HEK293 (cell line): Measurements from ENCODE around the gene TLE2.
"Not testable (repeated sequence)": the region's sequence is repeated elsewhere in the genome, so short reads cannot be mapped to it uniquely, and the experiment has no call there.

Experiments
- CTCF ChIA-PET: fragments of 350-600 bp; formaldehyde crosslinking; extraction: SDS; loops from one replicate; lab custom pipeline; 2021; ENCODE audit warnings: antibody characterized with exemption; lab: Yijun Ruan, JAX
- POLR2A ChIA-PET: fragments of 300-600 bp; formaldehyde crosslinking; extraction: SDS; loops from one replicate; lab custom pipeline; 2020; ENCODE audit warnings: antibody characterized with exemption, inconsistent platforms; lab: Yijun Ruan, JAX
- H3K27ac ChIP-seq: fragments of 200-500 bp; sonication (Bioruptor generic); 2 replicates; pipeline ENCODE4 v1.5.1; 2014; ENCODE audit warnings: low read depth, low read length, control low read depth, inconsistent platforms; ENCODE audit errors: extremely low read depth
- H3K36me3 ChIP-seq, 2 experiments: fragments of 200-500 bp in 1 of 2; sonication (Bioruptor generic) in 1 of 2; 1 replicate in 1 of 2; 2 replicates in 1 of 2; pipeline ENCODE4 v1.5.1; 2014 to 2017; ENCODE audit warnings: inconsistent platforms in 2 of 2, low read length in 2 of 2; ENCODE audit not compliant: control insufficient read depth in 2 of 2, insufficient read depth in 1 of 2
- H3K4me1 ChIP-seq: fragments of 200-500 bp; sonication (Bioruptor generic); 2 replicates; pipeline ENCODE4 v1.5.1; 2014; ENCODE audit warnings: mild to moderate bottlenecking, low read length, inconsistent platforms; ENCODE audit not compliant: control insufficient read depth, insufficient read depth
- H3K4me3 ChIP-seq: 2 replicates; pipeline ENCODE4 v1.5.1; 2011; ENCODE audit warnings: low read depth, mild to moderate bottlenecking, control low read depth, low read length, moderate library complexity
- H3K9me3 ChIP-seq: fragments of 200-500 bp; sonication (Bioruptor generic); 2 replicates; pipeline ENCODE4 v1.5.1; 2014; ENCODE audit warnings: low read depth, low read length, inconsistent platforms; ENCODE audit not compliant: control insufficient read depth, insufficient read depth
- KLF1 ChIP-seq: fragments of 450-650 bp; formaldehyde crosslinking; IDR thresholded peaks from 2 replicates; pipeline ENCODE4 v1.5.1; 2016; ENCODE audit warnings: missing biosample characterization, missing genetic modification characterization
- KLF7 ChIP-seq: fragments of 450-650 bp; formaldehyde crosslinking; IDR thresholded peaks from 2 replicates; pipeline ENCODE4 v1.5.1; 2016; ENCODE audit warnings: missing biosample characterization, missing genetic modification characterization, borderline replicate concordance
- KLF9 ChIP-seq: fragments of 450-650 bp; formaldehyde crosslinking; IDR thresholded peaks from 2 replicates; pipeline ENCODE4 v1.5.1; 2016; ENCODE audit warnings: missing biosample characterization, missing genetic modification characterization, low read depth
- TCF7L2 ChIP-seq: IDR thresholded peaks from 2 replicates; pipeline ENCODE4 v1.6.1; 2011; ENCODE audit warnings: low read depth, mild to moderate bottlenecking, inconsistent platforms, low read length, moderate library complexity, borderline replicate concordance
- ZBTB1 ChIP-seq: fragments of 450-650 bp; formaldehyde crosslinking; IDR thresholded peaks from 2 replicates; pipeline ENCODE4 v1.5.1; 2016; ENCODE audit warnings: missing biosample characterization, missing genetic modification characterization
- ZFP3 ChIP-seq: fragments of 450-650 bp; formaldehyde crosslinking; IDR thresholded peaks from 2 replicates; pipeline ENCODE4 v1.5.1; 2016; ENCODE audit warnings: low read depth, missing biosample characterization, missing genetic modification characterization
- ZNF121 ChIP-seq: fragments of 450-650 bp; formaldehyde crosslinking; IDR thresholded peaks from 2 replicates; pipeline ENCODE4 v1.5.1; 2016; ENCODE audit warnings: missing biosample characterization, missing genetic modification characterization
- ZNF155 ChIP-seq: fragments of 450-650 bp; formaldehyde crosslinking; IDR thresholded peaks from 2 replicates; pipeline ENCODE4 v1.5.1; 2016; ENCODE audit warnings: missing biosample characterization, missing genetic modification characterization
- ZNF324 ChIP-seq: fragments of 450-650 bp; formaldehyde crosslinking; IDR thresholded peaks from 2 replicates; pipeline ENCODE4 v1.5.1; 2016; ENCODE audit warnings: missing biosample characterization, missing genetic modification characterization
- ZNF76 ChIP-seq: fragments of 450-650 bp; formaldehyde crosslinking; IDR thresholded peaks from 2 replicates; pipeline ENCODE4; 2016; ENCODE audit warnings: low read depth, missing biosample characterization, missing genetic modification characterization, borderline replicate concordance
- ZNF843 ChIP-seq: fragments of 450-650 bp; formaldehyde crosslinking; IDR thresholded peaks from 2 replicates; pipeline ENCODE4 v1.5.1; 2016; ENCODE audit warnings: missing biosample characterization, missing genetic modification characterization
- TF ChIP-seq, protein P1 (sequence below): fragments of 450-650 bp; formaldehyde crosslinking; IDR thresholded peaks from 2 replicates; pipeline ENCODE4; 2016; ENCODE audit warnings: missing biosample characterization, missing genetic modification characterization
- TF ChIP-seq, protein P2 (sequence below): fragments of 450-650 bp; formaldehyde crosslinking; IDR thresholded peaks from 2 replicates; pipeline ENCODE4 v1.5.1; 2016; ENCODE audit warnings: missing biosample characterization, missing genetic modification characterization
- TF ChIP-seq, protein P3 (sequence below): fragments of 450-650 bp; formaldehyde crosslinking; IDR thresholded peaks from 2 replicates; pipeline ENCODE4 v1.5.1; 2016; ENCODE audit warnings: missing biosample characterization, missing genetic modification characterization
- TF ChIP-seq, protein P4 (sequence below): fragments of 450-650 bp; formaldehyde crosslinking; IDR thresholded peaks from 2 replicates; pipeline ENCODE4 v1.5.1; 2016; ENCODE audit warnings: missing biosample characterization, missing genetic modification characterization

The TLE2 gene

DNA sequence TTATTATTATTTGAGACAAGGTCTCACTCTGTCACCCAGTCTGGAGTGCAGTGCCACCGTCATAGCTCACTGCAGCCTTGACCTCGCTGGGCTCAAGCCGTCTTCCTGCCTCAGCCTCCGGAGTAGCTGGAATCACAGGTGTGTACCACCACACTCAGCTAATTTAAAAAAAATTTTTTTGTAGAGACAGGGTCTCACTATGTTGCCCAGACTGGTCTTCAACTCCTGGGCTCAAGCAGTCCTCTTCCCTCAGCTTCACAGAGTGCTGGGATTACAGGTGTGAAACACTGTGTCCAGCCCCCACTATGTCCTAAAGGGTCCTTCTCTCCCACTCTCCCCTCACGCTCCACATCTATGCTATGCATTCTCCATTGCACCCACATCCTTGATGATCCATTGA is 9.1 kb upstream of the TLE2 start:
- Histone ChIP-seq H3K4me1 (peaks cover 8% of the 10 kb centered on the region; the same call in 1 of the 2 replicates), H3K36me3 (no peaks in the 10 kb centered on the region), H3K4me3 (no peak overlapping the region), H3K27ac (no peak overlapping the region), H3K9me3 (no peaks in the 10 kb centered on the region)
- TF ChIP-seq TCF7L2 (no peak), KLF9 (no peak), ZNF155 (tag by site-specific recombination) (no peak), ZNF843 (tag by site-specific recombination) (no peak), ZNF76 (tag by site-specific recombination) (no peak), ZNF324 (no peak), ZNF121 (tag by site-specific recombination) (peak; percentile 69)
- TF ChIP-seq, protein P1, sequence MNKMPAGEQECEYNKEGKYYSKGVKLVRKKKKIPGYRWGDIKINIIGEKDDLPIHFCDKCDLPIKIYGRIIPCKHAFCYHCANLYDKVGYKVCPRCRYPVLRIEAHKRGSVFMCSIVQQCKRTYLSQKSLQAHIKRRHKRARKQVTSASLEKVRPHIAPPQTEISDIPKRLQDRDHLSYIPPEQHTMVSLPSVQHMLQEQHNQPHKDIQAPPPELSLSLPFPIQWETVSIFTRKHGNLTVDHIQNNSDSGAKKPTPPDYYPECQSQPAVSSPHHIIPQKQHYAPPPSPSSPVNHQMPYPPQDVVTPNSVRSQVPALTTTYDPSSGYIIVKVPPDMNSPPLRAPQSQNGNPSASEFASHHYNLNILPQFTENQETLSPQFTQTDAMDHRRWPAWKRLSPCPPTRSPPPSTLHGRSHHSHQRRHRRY (tag by site-specific recombination), result no peak
- ChIA-PET POLR2A (interaction anchor here (3.8 kb wide), 1 partner anchor 18 kb away, joined by 31 read pairs; no protein-coding TSS in a partner anchor), CTCF (interaction anchor here (0.6 to 1.2 kb wide), 2 partner anchors 37 to 391 kb away, joined by 3 read pairs; no protein-coding TSS in a partner anchor)

DNA sequence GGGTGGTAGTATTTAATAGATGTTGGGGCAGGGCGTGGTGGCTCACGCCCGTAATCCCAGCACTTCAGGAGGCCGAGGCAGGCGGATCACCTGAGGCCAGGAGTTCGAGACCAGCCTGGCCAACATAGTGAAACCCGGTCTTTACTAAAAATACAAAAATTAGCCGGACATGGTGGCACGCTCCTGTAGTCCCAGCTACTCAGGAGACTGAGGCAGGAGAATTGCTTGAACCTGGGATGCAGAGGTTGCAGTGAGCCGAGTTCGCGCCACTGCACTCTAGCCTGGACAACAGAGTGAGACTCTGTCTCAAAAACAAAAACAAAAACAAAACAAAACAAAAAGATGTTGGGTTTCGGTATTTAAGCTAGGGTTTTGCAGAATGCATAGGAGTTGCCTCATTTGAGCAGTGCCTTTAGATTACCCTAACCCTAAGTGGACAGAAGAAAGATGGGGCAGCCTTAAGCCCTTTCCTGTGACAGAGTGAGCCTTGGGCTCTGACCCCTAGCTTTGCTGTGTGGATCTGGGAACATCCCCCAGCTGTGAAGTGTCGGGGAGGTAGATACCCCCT is 8.0 kb upstream of the TLE2 start:
- H3K27ac ChIP-seq, H3K4me3 ChIP-seq, H3K4me1 ChIP-seq, H3K9me3 ChIP-seq, H3K36me3 ChIP-seq: not testable (repeated sequence)
- ChIA-PET POLR2A (interaction anchor here (0.6 to 3.8 kb wide), 10 partner anchors 10 to 608 kb away, joined by 4 to 37 read pairs (median 8); partner anchors contain the start of gene TLE5), CTCF (interaction anchor here (0.6 to 2.7 kb wide), 10 partner anchors 8 to 392 kb away, joined by 3 to 23 read pairs (median 6); no protein-coding TSS in a partner anchor)
- TF ChIP-seq, protein P2, sequence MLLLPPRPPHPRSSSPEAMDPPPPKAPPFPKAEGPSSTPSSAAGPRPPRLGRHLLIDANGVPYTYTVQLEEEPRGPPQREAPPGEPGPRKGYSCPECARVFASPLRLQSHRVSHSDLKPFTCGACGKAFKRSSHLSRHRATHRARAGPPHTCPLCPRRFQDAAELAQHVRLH, result peak; percentile 74
- TF ChIP-seq, protein P3, sequence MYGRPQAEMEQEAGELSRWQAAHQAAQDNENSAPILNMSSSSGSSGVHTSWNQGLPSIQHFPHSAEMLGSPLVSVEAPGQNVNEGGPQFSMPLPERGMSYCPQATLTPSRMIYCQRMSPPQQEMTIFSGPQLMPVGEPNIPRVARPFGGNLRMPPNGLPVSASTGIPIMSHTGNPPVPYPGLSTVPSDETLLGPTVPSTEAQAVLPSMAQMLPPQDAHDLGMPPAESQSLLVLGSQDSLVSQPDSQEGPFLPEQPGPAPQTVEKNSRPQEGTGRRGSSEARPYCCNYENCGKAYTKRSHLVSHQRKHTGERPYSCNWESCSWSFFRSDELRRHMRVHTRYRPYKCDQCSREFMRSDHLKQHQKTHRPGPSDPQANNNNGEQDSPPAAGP (tag by site-specific recombination), result 0 out of 2 replicates have a peak, but pooled peaks have one; percentile 13
- TF ChIP-seq ZNF121 (tag by site-specific recombination) (peak; percentile 93), ZFP3 (tag by site-specific recombination) (peak; percentile 99), KLF7 (peak; percentile 94; the same call in 1 of the 2 replicates), KLF1 (tag by site-specific recombination) (peak; percentile 97), ZBTB1 (tag by site-specific recombination) (0 out of 2 replicates have a peak, but pooled peaks have one; percentile 21)
- TF ChIP-seq, protein P4, sequence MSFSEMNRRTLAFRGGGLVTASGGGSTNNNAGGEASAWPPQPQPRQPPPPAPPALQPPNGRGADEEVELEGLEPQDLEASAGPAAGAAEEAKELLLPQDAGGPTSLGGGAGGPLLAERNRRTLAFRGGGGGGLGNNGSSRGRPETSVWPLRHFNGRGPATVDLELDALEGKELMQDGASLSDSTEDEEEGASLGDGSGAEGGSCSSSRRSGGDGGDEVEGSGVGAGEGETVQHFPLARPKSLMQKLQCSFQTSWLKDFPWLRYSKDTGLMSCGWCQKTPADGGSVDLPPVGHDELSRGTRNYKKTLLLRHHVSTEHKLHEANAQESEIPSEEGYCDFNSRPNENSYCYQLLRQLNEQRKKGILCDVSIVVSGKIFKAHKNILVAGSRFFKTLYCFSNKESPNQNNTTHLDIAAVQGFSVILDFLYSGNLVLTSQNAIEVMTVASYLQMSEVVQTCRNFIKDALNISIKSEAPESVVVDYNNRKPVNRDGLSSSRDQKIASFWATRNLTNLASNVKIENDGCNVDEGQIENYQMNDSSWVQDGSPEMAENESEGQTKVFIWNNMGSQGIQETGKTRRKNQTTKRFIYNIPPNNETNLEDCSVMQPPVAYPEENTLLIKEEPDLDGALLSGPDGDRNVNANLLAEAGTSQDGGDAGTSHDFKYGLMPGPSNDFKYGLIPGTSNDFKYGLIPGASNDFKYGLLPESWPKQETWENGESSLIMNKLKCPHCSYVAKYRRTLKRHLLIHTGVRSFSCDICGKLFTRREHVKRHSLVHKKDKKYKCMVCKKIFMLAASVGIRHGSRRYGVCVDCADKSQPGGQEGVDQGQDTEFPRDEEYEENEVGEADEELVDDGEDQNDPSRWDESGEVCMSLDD (tag by site-specific recombination), result 0 out of 2 replicates have a peak, but pooled peaks have one; percentile 3
